ENCODE results near the gene GLT8D1. TPM values are rescaled to one million over a fixed set of nuclear protein-coding genes. Genes with fewer than 3 reads are reported as not detected.
A peak's percentile ranks its signal among the peaks of the same experiment; 100 is the strongest.

GLT8D1 gene
- total and polyA plus RNA-seq, 9 of the 15 experiments (the other 6 are each of a cell fraction or from before 2014, with no cell fraction given): 14.1 to 65.9 (median 33.7) TPM

DNA sequence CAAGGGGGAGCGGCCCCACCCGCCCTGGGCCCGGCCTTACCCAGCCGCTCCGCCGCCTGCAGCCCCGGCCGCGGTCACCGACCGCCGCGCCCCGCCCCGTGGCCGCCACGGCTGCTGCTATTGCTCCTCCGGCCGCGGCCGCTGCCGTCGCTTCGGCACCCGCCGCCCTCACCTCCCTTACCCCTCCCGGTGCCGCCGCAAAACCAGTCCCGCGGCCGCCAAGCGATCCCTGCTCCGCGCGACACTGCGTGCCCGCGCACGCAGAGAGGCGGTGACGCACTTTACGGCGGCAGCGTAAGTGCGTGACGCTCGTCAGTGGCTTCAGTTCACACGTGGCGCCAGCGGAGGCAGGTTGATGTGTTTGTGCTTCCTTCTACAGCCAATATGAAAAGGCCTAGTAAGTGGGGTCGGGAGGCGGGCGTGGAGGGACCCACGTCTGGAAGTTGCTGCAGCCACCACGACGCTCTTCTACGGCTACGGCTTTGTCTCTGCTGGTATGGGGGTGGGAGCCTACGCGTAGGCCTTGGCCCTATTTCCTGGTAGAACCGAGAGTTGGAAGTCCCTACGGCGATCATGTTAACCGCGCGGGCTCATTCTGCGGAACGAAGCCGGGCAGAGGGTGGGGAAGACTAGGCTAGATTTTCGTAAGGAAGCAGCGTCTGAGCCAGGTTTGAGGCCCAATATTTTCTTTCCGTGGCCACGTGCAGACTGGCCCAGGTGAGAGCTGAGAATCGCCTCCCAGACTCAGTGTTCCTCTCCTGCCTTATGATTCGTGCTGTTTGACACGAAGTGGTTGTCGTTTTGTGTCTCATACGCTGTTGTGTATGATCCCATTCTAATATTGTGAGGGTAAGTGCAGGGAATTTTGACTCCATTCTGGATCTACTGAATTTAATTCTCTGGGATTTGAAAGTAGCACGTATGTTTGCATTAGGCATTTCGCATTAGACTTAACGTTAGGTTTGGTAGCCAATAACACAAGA, 19.6 kb downstream of the GLT8D1 start, which contains the start of the genes GNL3 and PBRM1 (continued):
- no peak for TF ChIP-seq CEBPB (tag; IDR thresholded peaks at IDR 0.05)
- TF ChIP-seq MED1 (CRISPR knock-in tag; IDR thresholded peaks at IDR 0.05; ENCODE audit: borderline replicate concordance): no peak
- peak; percentile 50; the same call in 1 of the 2 replicates for TF ChIP-seq SP1 (CRISPR knock-in tag; IDR thresholded peaks at IDR 0.05)
- TF ChIP-seq CHD7 (IDR thresholded peaks at IDR 0.05; ENCODE audit: low read depth, low read length): no peak
- TF ChIP-seq SREBF2 (CRISPR knock-in tag; IDR thresholded peaks at IDR 0.05): no peak
- TF ChIP-seq SMARCE1 (IDR thresholded peaks at IDR 0.05): no peak
- no peak for TF ChIP-seq ZNF507 (tag; conservative IDR thresholded peaks at IDR 0.05)
- TF ChIP-seq JUNB (CRISPR knock-in tag; conservative IDR thresholded peaks at IDR 0.05): no peak
- no peak for TF ChIP-seq ZNF121 (CRISPR knock-in tag; conservative IDR thresholded peaks at IDR 0.05)
- TF ChIP-seq ZC3H8 (IDR thresholded peaks at IDR 0.05): no peak
- TF ChIP-seq RBM34 (IDR thresholded peaks at IDR 0.05; ENCODE audit: borderline replicate concordance, insufficient read depth, low read length): no peak
- TF ChIP-seq, protein P1, sequence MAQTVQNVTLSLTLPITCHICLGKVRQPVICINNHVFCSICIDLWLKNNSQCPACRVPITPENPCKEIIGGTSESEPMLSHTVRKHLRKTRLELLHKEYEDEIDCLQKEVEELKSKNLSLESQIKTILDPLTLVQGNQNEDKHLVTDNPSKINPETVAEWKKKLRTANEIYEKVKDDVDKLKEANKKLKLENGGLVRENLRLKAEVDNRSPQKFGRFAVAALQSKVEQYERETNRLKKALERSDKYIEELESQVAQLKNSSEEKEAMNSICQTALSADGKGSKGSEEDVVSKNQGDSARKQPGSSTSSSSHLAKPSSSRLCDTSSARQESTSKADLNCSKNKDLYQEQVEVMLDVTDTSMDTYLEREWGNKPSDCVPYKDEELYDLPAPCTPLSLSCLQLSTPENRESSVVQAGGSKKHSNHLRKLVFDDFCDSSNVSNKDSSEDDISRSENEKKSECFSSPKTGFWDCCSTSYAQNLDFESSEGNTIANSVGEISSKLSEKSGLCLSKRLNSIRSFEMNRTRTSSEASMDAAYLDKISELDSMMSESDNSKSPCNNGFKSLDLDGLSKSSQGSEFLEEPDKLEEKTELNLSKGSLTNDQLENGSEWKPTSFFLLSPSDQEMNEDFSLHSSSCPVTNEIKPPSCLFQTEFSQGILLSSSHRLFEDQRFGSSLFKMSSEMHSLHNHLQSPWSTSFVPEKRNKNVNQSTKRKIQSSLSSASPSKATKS (CRISPR knock-in tag; IDR thresholded peaks at IDR 0.05): no peak
- no peak for TF ChIP-seq HDAC6 (IDR thresholded peaks at IDR 0.05; ENCODE audit: low read depth, low read length)
